Coronary artery (tissue), 2 donors: Measurements from ENCODE around the gene TSPOAP1.

Experiments
- DNase-seq: peaks from one replicate; pipeline ENCODE4 v3.0.0-alpha.2; 2017; ENCODE audit warnings: low spot score
- H3K27ac ChIP-seq, 2 donors: fragments of 200-600 bp; sonication (generic); one replicate each; pipeline ENCODE4 v1.5.1; 2016 to 2019
- H3K4me3 ChIP-seq: fragments of 200-600 bp; sonication (generic); 2 replicates; pipeline ENCODE4 v1.5.1; 2016; ENCODE audit warnings: mild to moderate bottlenecking, moderate library complexity
- TF ChIP-seq, protein P1 (sequence below): fragments of 200-600 bp; sonication (generic); IDR thresholded peaks from one replicate; pipeline ENCODE4 v1.5.1; 2019; ENCODE audit warnings: antibody characterized with exemption

Gene TSPOAP1

DNA sequence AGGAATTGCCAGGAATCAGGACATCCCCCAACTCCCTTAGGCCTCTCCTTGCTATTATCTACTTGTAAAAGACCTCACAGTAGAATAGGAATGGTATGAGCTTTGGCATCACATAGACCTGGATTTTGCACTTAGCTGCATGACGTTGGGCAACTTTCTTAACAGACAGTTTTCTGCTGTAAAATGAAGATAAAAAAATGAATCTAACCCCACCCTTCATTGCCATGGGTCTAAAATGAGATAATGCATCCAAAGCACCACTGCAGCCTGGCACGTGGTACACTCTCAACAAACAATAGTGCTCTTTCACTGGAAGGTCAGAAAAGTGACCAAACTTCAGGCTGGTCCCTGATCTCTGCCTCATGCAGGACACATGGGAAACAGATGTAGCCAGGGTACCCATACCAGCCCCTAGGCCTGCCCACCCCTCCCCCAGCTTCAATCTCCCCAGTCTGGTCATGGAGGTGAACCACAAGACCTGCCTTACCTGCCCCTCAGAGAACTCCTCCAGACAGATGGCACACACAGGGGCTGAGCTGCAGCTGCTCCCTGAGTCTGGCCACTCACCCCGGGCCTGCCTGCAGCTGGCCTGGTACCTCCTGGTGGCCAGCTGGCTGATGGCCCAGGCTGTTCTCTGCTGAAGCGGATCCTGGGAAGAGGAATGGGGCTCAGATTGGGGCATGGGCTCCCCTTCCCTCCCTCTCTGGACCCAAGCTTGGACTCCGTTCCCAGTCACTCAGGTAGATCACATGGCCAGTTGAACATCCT lies 31.9 kb upstream of the TSPOAP1 start:
- TF ChIP-seq, protein P1, sequence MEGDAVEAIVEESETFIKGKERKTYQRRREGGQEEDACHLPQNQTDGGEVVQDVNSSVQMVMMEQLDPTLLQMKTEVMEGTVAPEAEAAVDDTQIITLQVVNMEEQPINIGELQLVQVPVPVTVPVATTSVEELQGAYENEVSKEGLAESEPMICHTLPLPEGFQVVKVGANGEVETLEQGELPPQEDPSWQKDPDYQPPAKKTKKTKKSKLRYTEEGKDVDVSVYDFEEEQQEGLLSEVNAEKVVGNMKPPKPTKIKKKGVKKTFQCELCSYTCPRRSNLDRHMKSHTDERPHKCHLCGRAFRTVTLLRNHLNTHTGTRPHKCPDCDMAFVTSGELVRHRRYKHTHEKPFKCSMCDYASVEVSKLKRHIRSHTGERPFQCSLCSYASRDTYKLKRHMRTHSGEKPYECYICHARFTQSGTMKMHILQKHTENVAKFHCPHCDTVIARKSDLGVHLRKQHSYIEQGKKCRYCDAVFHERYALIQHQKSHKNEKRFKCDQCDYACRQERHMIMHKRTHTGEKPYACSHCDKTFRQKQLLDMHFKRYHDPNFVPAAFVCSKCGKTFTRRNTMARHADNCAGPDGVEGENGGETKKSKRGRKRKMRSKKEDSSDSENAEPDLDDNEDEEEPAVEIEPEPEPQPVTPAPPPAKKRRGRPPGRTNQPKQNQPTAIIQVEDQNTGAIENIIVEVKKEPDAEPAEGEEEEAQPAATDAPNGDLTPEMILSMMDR: no peak

DNA sequence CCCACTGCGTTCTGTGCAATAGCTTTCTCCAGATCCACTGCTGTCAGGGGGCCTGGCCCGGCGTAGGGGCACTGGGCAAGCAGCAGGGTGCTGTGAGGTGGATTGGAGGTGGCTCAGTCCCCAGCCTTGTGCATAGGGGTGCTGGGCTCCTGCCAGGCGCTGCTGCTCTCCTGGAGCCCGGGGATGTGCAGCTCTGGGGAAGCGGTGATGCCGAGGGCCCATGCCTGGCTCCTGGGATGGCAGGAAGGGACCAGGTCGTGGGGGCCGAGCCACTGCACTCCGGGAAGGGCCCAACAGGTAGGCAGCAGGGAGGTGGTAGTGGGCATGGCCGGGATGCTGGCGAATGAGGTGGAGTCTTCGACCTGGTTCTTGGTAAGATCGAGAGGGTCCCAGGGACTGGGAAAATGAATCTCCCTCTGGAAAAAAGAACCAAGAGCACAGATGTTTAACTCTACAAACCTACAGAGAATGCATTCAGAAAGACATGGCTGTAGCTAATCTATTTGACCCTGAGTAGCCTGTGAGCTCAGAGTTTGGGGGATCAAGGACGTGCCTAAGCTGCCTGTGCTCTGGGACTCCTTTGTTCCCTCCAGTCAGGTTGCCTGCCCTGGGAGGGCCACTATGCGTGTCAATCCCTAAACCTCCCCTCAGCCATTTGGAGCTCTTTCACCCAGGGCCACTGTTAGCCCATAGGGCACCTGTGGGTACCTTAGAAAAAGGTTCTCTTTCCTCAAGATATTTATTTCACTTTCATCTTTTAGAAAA lies 30.0 kb upstream of the TSPOAP1 start:
- TF ChIP-seq, protein P1: no peak
- Histone ChIP-seq H3K4me3 (no peak overlapping the region), H3K27ac (no peak overlapping the region)
- DNase-seq: no peak

More for the DNA sequence above, 31.9 kb upstream of the TSPOAP1 start:
- DNase-seq: no peak
- H3K4me3 ChIP-seq: no peak overlapping the region
- no peak overlapping the region for H3K27ac ChIP-seq

DNA sequence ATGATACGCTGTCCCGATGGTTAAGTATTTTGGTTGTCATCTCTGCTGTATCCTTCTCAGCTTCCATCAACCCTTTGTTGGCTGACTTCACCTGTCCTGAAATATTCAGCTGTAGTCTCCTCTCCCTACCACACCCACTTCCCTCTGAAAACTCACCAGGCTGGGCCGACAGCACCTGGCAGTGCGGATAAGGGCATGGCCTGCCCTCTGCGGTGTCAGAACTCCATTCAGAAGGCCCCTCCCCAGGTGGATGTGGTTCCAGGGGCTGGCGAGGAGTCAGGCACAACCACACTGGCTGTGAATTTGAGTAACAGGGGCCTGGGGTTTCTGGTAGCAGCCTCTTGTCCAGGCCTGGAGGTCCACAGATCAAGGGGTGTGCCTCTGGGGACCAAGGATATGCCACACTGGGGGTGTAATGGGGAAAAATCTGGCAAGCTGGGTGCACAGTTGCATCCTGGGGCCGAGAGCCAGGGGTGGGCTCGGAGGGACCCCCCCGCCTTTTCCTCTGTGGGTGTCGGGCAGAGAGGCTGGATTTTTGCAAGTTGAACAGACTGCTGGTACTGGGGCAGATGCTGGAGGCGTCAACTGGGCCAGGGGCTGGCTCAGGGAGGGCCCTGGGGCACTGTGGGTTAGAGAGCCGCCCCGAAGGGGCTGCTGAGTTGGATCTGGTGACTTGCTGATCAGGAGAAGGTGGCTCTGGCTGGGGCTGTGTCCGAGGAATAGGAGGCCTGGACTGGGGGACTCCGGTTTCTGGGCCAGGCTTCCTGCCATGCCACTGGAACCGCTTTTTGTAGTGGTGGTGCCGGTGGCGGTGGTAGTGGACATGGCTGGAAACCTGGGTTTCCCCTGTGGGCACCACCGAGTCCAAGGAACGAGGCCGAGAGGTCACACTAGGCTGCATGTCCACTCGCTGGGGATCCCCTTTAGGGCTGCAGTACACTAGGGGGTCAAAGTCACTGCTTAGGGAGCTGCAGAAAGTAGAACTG lies 29.0 kb upstream of the TSPOAP1 start:
- DNase-seq: no peak
- no peak overlapping the region for H3K27ac ChIP-seq
- H3K4me3 ChIP-seq: no peak overlapping the region
- TF ChIP-seq, protein P1: no peak

DNA sequence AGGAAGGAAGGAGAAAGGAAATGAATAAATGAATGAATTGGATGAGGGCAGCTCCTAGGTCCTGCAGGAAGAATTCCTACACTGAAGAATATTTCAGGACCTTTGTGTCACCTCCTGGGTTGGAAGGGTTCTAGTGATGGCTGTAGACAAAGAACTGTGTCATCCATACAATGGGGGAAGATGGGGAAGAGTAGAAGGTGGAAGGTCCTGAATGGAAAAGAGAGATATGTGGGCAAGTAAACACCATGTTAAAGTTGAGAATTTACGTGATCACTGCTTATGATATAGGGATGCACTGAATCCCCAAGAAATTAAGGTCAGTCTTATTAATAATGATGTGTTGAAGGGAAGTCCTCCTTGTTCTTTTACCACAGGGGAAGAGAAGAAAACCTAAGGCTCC lies 27.6 kb upstream of the TSPOAP1 start:
- no peak for DNase-seq
- no peak overlapping the region for H3K4me3 ChIP-seq
- no peak overlapping the region for H3K27ac ChIP-seq
- TF ChIP-seq, protein P1: no peak

DNA sequence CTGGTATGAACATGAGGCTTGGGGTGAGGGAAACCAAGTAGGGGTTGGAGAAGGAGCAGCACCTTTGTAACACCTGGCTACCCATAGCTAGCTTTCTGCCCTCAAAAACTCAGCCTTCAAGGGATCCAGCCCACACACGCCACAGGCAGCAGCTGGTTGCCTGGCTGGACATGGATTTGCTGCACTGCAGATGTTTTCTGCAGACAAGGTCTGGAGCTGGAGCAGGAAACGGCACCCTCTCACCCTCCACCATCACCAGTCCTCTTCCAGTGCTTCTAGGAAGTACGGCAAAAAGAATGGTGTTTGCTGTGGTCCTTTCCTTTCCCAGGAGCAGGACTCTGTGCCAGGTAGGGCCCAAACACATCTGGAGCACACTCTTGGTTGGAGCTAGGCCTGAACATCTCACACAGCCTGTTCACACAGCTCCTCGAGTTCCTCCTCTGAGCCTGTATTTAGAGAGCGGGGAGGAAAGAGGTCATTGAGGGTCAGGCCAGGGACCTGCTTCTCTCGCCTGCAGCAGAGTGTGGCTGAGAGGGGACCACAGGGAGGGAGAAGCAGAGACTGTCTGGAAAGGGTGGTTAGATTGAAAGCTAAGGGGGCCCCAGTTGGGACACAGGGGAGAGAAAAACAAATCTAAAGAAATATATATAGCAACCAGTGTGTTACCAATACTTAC lies 26.1 kb upstream of the TSPOAP1 start:
- H3K27ac ChIP-seq: no peak overlapping the region
- no peak for DNase-seq

DNA sequence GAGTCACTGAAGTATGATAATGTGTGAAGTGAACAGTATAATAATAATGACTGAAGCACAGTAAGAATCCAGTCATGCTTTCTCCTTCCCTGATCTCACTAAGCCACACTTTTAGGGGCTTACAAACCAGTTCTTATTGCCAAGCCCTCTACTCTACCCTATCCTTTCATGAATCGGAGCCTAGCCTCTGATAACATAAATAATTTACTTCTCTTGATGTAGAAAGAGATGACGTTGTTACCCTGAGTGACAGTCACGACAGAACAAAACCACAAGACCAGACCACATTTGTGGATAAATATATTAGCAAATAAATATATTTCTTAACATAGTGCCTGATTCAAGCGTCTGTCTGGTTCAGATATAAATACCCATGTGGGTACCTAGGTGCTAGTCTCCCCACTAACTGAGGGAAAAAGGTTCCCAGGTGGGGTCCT lies 24.8 kb upstream of the TSPOAP1 start:
- TF ChIP-seq, protein P1: no peak
- peak overlapping the region; percentile 84 to 91 for H3K27ac ChIP-seq
- DNase-seq: no peak
- peak overlapping the region; percentile 91 for H3K4me3 ChIP-seq

More for the DNA sequence above, 26.1 kb upstream of the TSPOAP1 start:
- TF ChIP-seq, protein P1: no peak
- H3K4me3 ChIP-seq: no peak overlapping the region
